T-helper 2 cell treated with Interferon-gamma antibody and Interleukin-4, amounts not matched to agents 5 μg/mL and 100 μg/mL, for 36 hours (primary cell): ENCODE data around the gene TAF6L.

Experiments used
- DNase-seq: peaks from one replicate; pipeline ENCODE4 v3.0.0; 2021; ENCODE audit warnings: low spot score
- H3K27ac Mint-ChIP-seq: one replicate; pipeline ENCODE4 v1.8.0; 2021; ENCODE audit warnings: mild to moderate bottlenecking, mixed read lengths
- H3K27me3 Mint-ChIP-seq: one replicate; pipeline ENCODE4 v1.8.0; 2021; ENCODE audit warnings: low read depth, mixed read lengths
- H3K36me3 Mint-ChIP-seq: one replicate; pipeline ENCODE4 v1.8.0; 2021; ENCODE audit warnings: low read depth, mixed read lengths
- H3K4me1 Mint-ChIP-seq: one replicate; pipeline ENCODE4 v1.8.0; 2021; ENCODE audit warnings: low read depth, mixed read lengths
- H3K4me3 Mint-ChIP-seq: one replicate; pipeline ENCODE4 v1.8.0; 2022; ENCODE audit warnings: mild to moderate bottlenecking, moderate library complexity, mixed read lengths
- H3K9me3 Mint-ChIP-seq: one replicate; pipeline ENCODE4 v1.8.0; 2021; ENCODE audit warnings: mixed read lengths

The TAF6L gene

DNA sequence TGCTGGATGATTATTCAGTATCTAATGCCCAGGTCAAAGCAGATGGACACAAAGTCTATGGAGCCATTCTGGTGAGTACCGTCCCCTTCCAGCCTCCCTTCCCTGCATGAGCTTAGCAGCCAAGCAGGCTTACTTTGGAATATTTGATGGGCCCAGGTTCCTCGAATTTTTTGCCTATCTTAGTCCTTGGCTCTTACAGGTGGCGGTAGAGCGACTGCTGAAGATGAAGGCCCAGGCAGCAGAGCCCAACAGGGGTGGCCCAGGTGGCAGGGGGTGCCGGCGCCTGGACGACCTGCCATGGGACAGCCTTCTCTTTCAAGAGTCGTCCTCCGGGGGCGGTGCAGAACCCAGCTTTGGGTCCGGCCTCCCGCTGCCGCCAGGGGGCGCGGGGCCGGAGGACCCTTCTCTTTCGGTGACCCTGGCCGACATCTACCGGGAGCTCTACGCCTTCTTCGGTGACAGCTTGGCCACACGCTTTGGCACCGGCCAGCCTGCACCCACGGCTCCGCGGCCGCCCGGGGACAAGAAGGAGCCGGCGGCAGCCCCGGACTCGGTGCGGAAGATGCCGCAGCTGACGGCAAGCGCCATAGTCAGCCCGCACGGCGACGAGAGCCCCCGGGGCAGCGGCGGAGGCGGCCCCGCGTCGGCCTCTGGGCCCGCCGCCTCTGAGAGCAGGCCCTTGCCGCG, 15.3 kb downstream of the TAF6L start:
- no peaks in the 10 kb centered on the region for H3K27me3 Mint-ChIP-seq
- H3K27ac Mint-ChIP-seq: peak overlapping the region; percentile 83
- H3K4me3 Mint-ChIP-seq: peak overlapping the region; percentile 90
- DNase-seq: peak; percentile 87
- H3K4me1 Mint-ChIP-seq: peaks cover 34% of the 10 kb centered on the region
- H3K36me3 Mint-ChIP-seq: peaks cover 27% of the 10 kb centered on the region
- no peaks in the 10 kb centered on the region for H3K9me3 Mint-ChIP-seq

DNA sequence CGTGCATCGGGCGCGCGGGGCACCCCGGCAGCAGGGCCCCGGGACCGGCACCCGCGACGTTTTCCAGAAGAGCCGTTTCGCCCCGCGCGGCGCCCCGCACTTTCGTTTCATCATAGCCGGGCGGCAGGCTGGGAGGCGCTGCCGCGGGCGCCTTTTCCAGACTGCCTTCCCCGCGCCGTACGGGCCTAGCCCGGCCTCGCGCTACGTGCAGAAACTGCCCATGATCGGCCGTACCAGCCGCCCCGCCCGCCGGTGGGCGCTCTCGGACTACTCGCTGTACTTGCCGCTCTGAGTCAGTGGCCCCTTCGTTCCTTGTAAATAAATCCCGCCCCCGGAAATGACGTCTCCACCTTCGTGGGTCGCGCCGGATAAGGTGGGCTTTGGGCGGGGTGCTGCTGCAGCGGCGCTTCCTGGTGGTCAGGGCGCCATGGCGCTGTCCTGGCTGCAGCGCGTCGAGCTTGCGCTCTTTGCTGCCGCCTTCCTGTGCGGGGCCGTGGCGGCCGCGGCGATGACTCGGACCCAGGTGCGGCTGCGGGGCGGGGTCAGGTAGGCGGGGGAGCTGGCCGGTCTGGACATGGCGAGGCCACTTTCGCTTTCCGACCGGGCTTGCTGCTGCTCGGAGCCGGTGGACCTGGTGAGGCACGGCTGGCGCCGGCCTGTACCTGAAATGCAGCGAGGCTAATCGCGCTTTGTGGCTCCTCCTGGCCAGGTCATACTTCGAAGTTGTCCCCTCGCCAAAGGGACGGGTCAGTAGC, 16.0 kb downstream of the TAF6L start, which contains the start of gene TMEM179B:
Gene TMEM179B, plus strand, starts transcription at position 398 of the 755 bp plus-strand sequence. Its CDS starts 30 bp downstream, at position 428.
- peaks cover 38% of the 10 kb centered on the region for H3K4me1 Mint-ChIP-seq
- H3K27ac Mint-ChIP-seq: peak within 1 kb of the TSS; percentile 95
- DNase-seq: peak; percentile 98
- no peaks in the 10 kb centered on the region for H3K27me3 Mint-ChIP-seq
- H3K4me3 Mint-ChIP-seq: peak within 1 kb of the TSS; percentile 94
- H3K36me3 Mint-ChIP-seq: peaks cover 32% of the 10 kb centered on the region
- H3K9me3 Mint-ChIP-seq: no peaks in the 10 kb centered on the region

DNA sequence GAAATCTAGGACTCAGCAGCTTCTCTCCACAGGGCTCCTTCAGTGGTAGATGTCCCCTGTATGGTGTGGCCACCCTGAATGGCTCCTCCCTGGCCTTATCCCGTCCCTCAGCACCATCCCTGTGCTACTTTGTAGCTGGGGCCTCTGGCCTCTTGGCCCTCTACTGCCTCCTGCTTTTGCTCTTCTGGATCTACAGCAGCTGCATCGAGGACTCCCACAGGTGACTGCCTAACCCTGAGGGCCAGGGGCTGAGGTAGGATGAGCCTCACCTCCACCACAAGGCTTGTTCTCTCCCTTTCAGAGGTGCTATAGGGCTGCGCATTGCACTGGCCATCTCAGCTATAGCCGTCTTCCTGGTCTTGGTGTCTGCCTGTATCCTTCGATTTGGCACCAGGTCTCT, 17.8 kb downstream of the TAF6L start:
- peaks cover 40% of the 10 kb centered on the region for H3K36me3 Mint-ChIP-seq
- DNase-seq: no peak
- H3K4me1 Mint-ChIP-seq: peaks cover 43% of the 10 kb centered on the region
- H3K27me3 Mint-ChIP-seq: no peaks in the 10 kb centered on the region
- peak overlapping the region; percentile 74 for H3K27ac Mint-ChIP-seq
- no peaks in the 10 kb centered on the region for H3K9me3 Mint-ChIP-seq
- peak overlapping the region; percentile 94 for H3K4me3 Mint-ChIP-seq

DNA sequence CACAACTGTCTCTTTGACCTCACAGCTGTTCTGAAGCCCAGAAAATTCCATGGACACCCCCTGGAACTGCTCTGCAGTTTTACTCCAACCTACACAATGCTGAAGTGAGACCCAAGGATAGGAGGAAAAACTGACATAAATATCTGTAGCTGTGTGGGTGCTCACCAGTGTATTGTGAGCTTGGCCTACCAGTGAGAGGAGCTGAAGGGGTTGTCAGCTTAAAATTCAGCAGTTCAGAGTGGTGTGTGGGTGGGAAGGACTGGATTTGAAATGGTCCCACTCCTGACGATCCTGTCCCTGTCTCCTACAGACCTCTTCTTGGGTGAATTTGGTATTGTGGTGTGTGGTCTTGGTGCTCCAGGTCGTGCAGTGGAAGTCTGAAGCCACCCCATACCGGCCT, 18.4 kb downstream of the TAF6L start:
- Mint-ChIP-seq H3K27ac (peak overlapping the region; percentile 91), H3K4me3 (peak overlapping the region; percentile 94), H3K4me1 (peaks cover 43% of the 10 kb centered on the region), H3K9me3 (no peaks in the 10 kb centered on the region), H3K36me3 (peaks cover 46% of the 10 kb centered on the region), H3K27me3 (no peaks in the 10 kb centered on the region)
- no peak for DNase-seq

DNA sequence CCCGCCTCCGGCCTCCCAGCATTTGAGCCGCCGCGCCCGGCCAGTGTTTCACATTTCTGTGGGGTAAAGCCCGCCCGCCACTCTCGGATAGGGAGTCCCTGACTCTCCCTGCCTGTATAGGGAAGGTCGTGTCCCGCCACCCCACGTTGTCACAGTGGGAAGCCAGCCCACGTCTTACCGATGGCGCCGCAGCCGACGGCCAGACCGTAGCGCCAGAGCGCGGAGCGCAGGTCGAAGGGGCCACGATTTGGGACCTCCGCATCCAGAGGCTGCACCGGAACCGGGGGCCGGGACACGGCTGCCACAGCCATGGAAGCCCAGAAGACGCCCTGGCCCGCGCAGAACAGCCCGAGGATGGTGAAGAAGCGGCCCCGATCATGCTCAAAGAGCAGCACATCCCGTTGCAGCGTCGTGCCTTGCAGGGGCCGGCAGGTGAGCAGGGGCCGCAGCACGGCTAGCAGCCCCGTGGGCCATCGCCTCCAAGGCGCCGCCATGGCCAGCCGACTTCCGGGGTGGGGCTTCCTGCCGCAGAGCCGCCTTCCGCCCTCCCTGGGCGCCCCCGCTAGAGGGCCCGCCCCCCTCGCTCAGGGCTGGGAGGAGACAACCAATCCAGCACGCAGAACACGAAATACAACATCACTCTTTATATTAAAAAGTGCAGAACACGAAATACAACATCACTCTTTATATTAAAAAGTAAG, 20.5 kb downstream of the TAF6L start, which contains the start of gene TMEM223:
Gene TMEM223, minus strand, starts transcription at position 506 of the 701 bp plus-strand sequence. Its CDS starts 12 bp downstream, at position 494.
- Mint-ChIP-seq H3K27ac (peak within 1 kb of the TSS; percentile 91), H3K36me3 (peaks cover 60% of the 10 kb centered on the region), H3K4me3 (peak within 1 kb of the TSS; percentile 91), H3K4me1 (peaks cover 38% of the 10 kb centered on the region), H3K9me3 (no peaks in the 10 kb centered on the region), H3K27me3 (no peaks in the 10 kb centered on the region)
- DNase-seq: peak; percentile 89

DNA sequence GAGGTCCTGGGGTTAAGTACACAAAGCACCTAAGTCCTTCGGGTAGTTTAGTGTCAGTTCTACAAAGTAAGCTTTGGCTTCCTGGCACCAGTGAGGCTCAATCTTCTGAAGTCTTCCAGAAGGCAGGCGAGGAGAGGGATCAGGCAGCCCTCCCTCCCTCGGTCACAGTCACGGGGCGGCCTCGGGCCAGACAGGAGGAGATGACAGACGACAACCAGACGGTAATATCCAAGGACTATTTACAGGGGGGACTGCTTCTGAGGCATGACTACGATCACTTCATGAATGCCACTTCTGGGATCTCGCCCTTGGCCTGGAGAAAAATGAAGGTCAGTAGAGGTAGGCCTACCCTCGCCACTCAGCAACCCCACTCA, 21.0 kb downstream of the TAF6L start:
- H3K27ac Mint-ChIP-seq: peak overlapping the region; percentile 91
- no peaks in the 10 kb centered on the region for H3K27me3 Mint-ChIP-seq
- peaks cover 63% of the 10 kb centered on the region for H3K36me3 Mint-ChIP-seq
- peaks cover 38% of the 10 kb centered on the region for H3K4me1 Mint-ChIP-seq
- H3K9me3 Mint-ChIP-seq: no peaks in the 10 kb centered on the region
- DNase-seq: no peak
- peak overlapping the region; percentile 91 for H3K4me3 Mint-ChIP-seq

DNA sequence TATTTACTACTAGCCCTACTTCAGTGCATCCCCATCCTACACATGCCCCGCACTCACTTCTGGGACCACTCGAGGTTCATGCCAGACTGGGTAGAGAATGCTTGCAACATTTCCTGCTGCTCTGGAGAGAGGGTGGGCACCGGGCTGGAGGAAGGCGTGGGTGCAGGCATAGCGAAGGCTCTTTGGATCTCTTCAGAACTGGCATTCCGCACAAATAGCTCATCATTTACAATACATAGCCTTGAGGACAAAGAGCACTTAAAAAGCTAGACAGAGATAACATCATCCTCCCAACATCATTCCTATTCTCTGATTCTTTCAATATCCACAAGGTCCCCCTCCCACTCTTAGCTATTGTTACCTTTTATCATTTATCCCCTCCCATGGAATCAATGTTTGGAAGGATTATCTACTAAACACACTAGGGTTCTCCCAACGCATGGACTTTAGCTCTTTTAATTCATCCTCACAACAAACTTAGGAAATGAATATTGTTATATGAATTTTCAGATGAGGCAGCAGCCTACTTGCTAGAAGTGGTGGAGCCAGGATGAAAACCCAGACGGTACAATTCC, 23.1 kb downstream of the TAF6L start:
- H3K36me3 Mint-ChIP-seq: peaks cover 76% of the 10 kb centered on the region
- DNase-seq: no peak
- peaks cover 23% of the 10 kb centered on the region for H3K4me1 Mint-ChIP-seq
- no peaks in the 10 kb centered on the region for H3K27me3 Mint-ChIP-seq
- H3K9me3 Mint-ChIP-seq: no peaks in the 10 kb centered on the region
- H3K27ac Mint-ChIP-seq: no peak overlapping the region
- H3K4me3 Mint-ChIP-seq: no peak overlapping the region

DNA sequence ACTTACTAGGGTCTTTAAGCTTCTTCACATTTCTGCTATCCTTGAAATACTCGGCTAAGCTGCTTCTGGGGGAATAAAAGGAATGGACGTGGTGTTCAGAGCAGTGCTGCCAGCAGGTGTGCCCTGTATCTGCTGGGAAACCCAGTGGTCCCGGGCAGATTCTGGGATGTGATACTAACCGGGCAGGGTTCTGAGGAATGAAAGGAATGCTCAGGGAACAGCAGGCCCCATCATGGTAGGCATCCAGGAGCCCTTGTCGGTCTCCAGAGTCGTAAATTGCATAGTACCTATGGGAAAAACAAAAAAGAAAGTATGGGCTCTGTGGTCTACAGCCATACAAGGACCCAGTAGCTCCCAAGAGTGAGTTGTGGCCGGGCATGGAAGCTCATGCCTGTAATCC, 25.1 kb downstream of the TAF6L start:
- Mint-ChIP-seq H3K4me1 (peaks cover 11% of the 10 kb centered on the region), H3K27ac (no peak overlapping the region), H3K4me3 (no peak overlapping the region), H3K27me3 (no peaks in the 10 kb centered on the region), H3K9me3 (no peaks in the 10 kb centered on the region), H3K36me3 (peaks cover 74% of the 10 kb centered on the region)
- no peak for DNase-seq

DNA sequence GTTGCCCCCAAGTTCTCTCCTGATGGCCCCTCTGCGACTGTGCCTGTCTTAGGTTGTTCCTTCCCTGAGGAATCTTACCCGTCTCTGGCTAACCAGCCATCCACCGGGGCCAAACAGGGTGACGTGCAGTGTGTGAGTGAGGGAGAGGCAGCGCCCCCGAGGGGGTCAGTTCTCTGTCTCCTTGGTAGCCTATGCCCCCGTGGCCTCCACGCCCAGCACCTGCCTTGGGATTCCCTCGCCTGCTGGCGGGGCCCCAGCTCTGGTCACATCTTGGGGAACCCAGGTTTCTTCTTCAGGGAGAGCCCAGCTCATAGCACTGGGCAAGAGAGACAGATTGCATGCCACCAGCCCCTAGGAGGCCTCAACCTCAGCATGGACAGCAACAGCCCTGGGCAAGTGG, 28.3 kb downstream of the TAF6L start:
- H3K27ac Mint-ChIP-seq: no peak overlapping the region
- no peaks in the 10 kb centered on the region for H3K9me3 Mint-ChIP-seq
- peaks cover 15% of the 10 kb centered on the region for H3K4me1 Mint-ChIP-seq
- no peak overlapping the region for H3K4me3 Mint-ChIP-seq
- peaks cover 82% of the 10 kb centered on the region for H3K36me3 Mint-ChIP-seq
- no peaks in the 10 kb centered on the region for H3K27me3 Mint-ChIP-seq
- no peak for DNase-seq

DNA sequence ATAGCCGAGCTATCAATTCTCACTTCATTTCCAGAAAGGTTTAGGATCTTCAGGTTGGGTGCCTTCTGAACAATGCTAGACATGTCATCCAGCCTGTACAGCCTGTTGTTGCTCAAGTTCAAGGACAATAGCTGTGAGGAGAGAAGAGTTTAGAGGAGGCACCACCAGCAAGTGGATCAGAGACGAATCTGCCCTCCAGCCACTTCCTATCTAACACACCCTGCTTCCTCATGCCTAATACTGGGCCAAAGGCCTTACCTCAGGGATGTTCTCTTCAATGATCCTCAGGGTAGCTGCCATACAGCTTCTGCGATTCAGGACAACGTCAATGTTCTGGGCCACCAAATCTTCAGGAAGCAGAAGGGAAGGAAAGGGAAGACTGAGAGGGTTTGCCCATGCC, 29.9 kb downstream of the TAF6L start:
- H3K27ac Mint-ChIP-seq: no peak overlapping the region

DNA sequence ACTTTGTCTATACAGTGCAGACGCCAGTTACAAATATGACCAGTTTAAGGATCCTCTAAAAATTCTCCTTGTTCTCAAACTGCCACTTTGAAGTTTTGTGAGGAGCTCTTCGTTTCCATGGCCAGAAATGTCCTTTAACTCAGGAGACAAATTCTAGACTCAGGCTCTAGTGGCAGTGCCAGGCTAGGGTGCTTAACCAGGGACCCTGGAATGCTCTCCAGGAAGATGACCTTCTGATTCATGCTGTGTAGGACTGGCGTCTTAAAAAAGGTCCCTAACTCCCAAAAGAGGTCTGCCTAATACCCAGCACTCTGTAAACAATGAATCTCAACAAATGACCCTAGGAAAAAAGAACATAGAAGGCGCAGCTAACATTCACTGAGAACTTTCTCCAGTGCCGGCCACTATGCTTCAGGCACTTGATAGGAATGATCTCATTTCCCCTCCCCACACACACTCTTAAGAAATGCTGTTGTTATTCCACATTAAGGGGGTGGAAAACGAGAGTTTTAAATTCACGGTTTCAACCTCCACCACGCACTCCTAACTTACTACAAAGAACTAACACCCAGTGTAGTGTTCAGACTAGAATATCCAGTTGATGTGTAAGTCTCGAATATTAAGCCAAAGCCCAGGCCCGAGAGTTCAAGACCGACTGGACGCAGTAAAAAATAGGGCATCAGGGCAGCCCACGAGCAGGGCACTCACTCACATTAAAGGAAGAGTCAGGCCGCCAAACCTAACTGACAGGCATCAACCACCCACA, 33.3 kb downstream of the TAF6L start:
- H3K4me1 Mint-ChIP-seq: peaks cover 20% of the 10 kb centered on the region
- DNase-seq: no peak
- H3K9me3 Mint-ChIP-seq: no peaks in the 10 kb centered on the region
- no peaks in the 10 kb centered on the region for H3K27me3 Mint-ChIP-seq
- peaks cover 46% of the 10 kb centered on the region for H3K36me3 Mint-ChIP-seq
- peak overlapping the region; percentile 94 for H3K4me3 Mint-ChIP-seq
- peak overlapping the region; percentile 91 for H3K27ac Mint-ChIP-seq

More for the DNA sequence above, 29.9 kb downstream of the TAF6L start:
- peaks cover 14% of the 10 kb centered on the region for H3K4me1 Mint-ChIP-seq
- no peaks in the 10 kb centered on the region for H3K27me3 Mint-ChIP-seq
- no peak overlapping the region for H3K4me3 Mint-ChIP-seq
- peaks cover 72% of the 10 kb centered on the region for H3K36me3 Mint-ChIP-seq
- H3K9me3 Mint-ChIP-seq: no peaks in the 10 kb centered on the region
- no peak for DNase-seq

DNA sequence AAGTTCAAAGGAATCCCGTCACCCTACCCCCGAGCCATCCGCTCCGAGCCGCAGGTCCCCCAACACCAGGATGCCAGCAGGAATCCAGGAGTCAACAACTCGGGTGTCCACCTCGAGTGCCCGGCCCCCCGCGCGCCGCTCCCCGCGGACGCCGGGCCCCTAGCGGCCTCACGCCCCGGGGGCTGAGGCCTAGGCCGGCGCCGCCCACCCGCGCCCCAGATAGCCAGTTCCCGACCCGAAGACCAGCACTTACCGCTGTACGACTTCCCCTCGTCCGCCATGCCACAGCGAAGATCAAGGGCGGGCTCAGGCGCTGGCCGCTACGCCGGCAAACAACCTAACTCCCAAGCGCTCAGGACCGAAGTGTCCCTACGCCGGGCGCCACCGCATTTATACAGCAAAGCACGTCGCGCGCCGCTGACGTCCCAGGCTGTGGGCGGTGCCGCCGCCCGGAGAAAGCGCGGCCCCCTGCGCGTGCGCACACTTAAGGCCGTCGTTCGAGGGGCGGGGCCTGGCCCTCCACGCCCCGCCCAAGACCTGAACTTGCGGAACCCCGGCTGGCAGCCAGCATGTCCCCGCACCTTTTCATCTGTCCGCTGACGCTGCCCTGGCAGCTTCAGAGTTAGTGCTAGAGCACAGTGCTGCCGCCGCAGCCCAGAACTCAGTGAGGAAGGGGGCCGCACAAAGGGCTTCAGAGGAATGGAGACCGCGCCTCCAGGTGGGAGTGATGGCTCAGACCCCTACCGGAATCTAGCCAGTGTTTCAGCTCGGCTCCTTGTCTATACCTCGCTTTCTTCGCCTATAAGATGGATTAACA, 34.1 kb downstream of the TAF6L start, which contains the start of gene NXF1:
Gene NXF1, minus strand, starts transcription at position 365 of the 817 bp plus-strand sequence. Its CDS starts 84 bp downstream, at position 281.
- Mint-ChIP-seq H3K27ac (peak within 1 kb of the TSS; percentile 99), H3K9me3 (no peaks in the 10 kb centered on the region), H3K36me3 (peaks cover 41% of the 10 kb centered on the region), H3K4me1 (peaks cover 20% of the 10 kb centered on the region), H3K27me3 (no peaks in the 10 kb centered on the region), H3K4me3 (peak within 1 kb of the TSS; percentile 94)
- DNase-seq: peak; percentile 97
